Measurements from ENCODE around the gene DDX17. TPM values are rescaled to one million over a fixed set of nuclear protein-coding genes. Genes with fewer than 3 reads are reported as not detected.

DDX17 gene
- total and polyA plus RNA-seq, 11 donors = 133 to 202 (median 166) TPM

GRCh38 chr22:38523029-38523428 is 16.9 kb upstream of the DDX17 start:
- intact Hi-C loops (cut with DNase I) = no loop called here
- DNase-seq = no peak
- Histone ChIP-seq H3K4me1 (no peaks in the 10 kb centered on the region), H3K27me3 (peaks cover 0 to 23% (median 0%) of the 10 kb centered on the region in 9 donors), H3K9me3 (no peaks in the 10 kb centered on the region), H3K36me3 (no peaks in the 10 kb centered on the region), H3K4me3 (no peak overlapping the region), H3K27ac (no peak overlapping the region)
- ATAC-seq = no peak
- WGBS, 4 donors = 94 to 97% (median 97%) methylated on average over 3 of the region's 3 CpGs
- TF ChIP-seq CTCF (IDR thresholded peaks at IDR 0.05) (no peak), POLR2A (IDR thresholded peaks at IDR 0.05) (no peak)

- H3K36me3 ChIP-seq = no peaks in the 10 kb centered on the region
Observed at GRCh38 chr22:38519453-38520250, 13.5 kb upstream of the DDX17 start.

GRCh38 chr22:38518620-38519019 is 12.5 kb upstream of the DDX17 start:
- intact Hi-C loops (cut with DNase I) = no loop called here
- H3K9me3 ChIP-seq = no peaks in the 10 kb centered on the region
- WGBS, 4 donors = 94 to 95% (median 95%) methylated on average over 4 of the region's 4 CpGs

More at GRCh38 chr22:38519453-38520250, 13.5 kb upstream of the DDX17 start:
- H3K9me3 ChIP-seq = no peaks in the 10 kb centered on the region
- no peak overlapping the region for H3K27ac ChIP-seq
- WGBS, 4 donors = 97 to 100% (median 98%) methylated on average over 2 of the region's 2 CpGs
- ATAC-seq = no peak
- no peaks in the 10 kb centered on the region for H3K4me1 ChIP-seq
- H3K4me3 ChIP-seq = no peak overlapping the region
- peaks cover 0 to 7% (median 0%) of the 10 kb centered on the region in 9 donors for H3K27me3 ChIP-seq
- intact Hi-C loops (cut with DNase I) = no loop called here
- DNase-seq = no peak
- TF ChIP-seq POLR2A (IDR thresholded peaks at IDR 0.05) (no peak), CTCF (IDR thresholded peaks at IDR 0.05) (no peak)

More at GRCh38 chr22:38518620-38519019, 12.5 kb upstream of the DDX17 start:
- Histone ChIP-seq H3K4me3 (no peak overlapping the region), H3K4me1 (no peaks in the 10 kb centered on the region), H3K36me3 (no peaks in the 10 kb centered on the region), H3K27ac (no peak overlapping the region), H3K27me3 (peaks cover 0 to 7% (median 0%) of the 10 kb centered on the region in 9 donors)
- DNase-seq = no peak
- TF ChIP-seq POLR2A (IDR thresholded peaks at IDR 0.05) = no peak
- TF ChIP-seq CTCF (IDR thresholded peaks at IDR 0.05) = no peak
- no peak for ATAC-seq

Data from heart left ventricle (tissue), 16 donors.